ENCODE data around the gene CHRNE.

DNA sequence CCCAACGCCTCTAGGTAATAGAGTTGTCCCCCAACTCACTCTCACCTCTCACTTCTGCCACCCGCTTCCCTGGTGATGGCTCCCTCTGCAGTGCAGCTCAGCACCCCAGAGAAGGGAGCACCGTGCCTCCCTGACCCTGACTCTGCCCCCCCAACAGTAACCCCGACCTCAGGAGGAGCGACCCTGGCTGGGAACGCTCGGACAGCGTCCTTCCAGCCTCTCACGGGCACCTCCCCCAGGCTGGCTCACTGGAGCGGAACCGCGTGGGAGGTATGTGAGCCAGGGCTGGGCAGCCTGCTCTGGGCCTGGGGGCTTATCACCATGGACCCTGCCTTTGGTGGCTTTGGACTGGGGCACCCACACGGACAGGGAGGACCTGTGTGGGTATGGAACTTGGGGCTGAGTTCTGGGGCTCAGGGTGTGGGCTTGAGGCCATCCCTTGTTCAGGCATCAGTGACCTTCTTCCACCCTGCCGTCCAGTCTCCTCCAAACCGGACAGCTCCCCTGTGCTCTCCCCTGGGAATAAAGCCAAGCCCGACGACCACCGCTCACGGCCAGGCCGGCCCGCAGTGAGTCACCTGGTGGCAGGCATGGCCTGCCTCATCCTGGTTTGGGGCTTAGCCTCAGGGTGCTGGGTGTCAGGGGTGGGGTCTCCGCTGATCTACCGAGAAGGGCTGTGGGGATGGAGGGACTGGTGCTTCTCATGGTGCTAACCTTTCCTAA is 10.2 kb downstream of the CHRNE start:
- TF ChIP-seq, protein P1, sequence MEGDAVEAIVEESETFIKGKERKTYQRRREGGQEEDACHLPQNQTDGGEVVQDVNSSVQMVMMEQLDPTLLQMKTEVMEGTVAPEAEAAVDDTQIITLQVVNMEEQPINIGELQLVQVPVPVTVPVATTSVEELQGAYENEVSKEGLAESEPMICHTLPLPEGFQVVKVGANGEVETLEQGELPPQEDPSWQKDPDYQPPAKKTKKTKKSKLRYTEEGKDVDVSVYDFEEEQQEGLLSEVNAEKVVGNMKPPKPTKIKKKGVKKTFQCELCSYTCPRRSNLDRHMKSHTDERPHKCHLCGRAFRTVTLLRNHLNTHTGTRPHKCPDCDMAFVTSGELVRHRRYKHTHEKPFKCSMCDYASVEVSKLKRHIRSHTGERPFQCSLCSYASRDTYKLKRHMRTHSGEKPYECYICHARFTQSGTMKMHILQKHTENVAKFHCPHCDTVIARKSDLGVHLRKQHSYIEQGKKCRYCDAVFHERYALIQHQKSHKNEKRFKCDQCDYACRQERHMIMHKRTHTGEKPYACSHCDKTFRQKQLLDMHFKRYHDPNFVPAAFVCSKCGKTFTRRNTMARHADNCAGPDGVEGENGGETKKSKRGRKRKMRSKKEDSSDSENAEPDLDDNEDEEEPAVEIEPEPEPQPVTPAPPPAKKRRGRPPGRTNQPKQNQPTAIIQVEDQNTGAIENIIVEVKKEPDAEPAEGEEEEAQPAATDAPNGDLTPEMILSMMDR (IDR thresholded peaks at IDR 0.05) = no peak
- no peak for TF ChIP-seq ZFX (IDR thresholded peaks at IDR 0.05; ENCODE audit: borderline replicate concordance)
